Fibroblast of lung (primary cell): ENCODE results near the gene SHC4. TPM values are rescaled to one million over a fixed set of nuclear protein-coding genes. Genes with fewer than 3 reads are reported as not detected.

Source experiments
- DNase-seq, 2 donors: peaks; one replicate each; pipeline versions ENCODE4 v3.0.0 to v3.0.0-alpha.2; 2010; ENCODE audit warnings: low read depth in 2 of 2
- H2AFZ ChIP-seq: 2 replicates; pipeline ENCODE4 v1.5.1; 2012; ENCODE audit warnings: low read length, control low read depth, inconsistent platforms
- H3K27ac ChIP-seq: 2 replicates; pipeline ENCODE4 v1.5.1; 2011; ENCODE audit warnings: low read length, control low read depth; ENCODE audit not compliant: insufficient read depth
- H3K27me3 ChIP-seq: 2 replicates; pipeline ENCODE4 v1.5.1; 2011; ENCODE audit warnings: mild to moderate bottlenecking, low read length; ENCODE audit not compliant: control insufficient read depth, insufficient read depth
- H3K36me3 ChIP-seq: 2 replicates; pipeline ENCODE4 v1.5.1; 2011; ENCODE audit warnings: low read length; ENCODE audit not compliant: control insufficient read depth, insufficient read depth
- H3K4me1 ChIP-seq: 2 replicates; pipeline ENCODE4 v1.5.1; 2011; ENCODE audit warnings: low read length; ENCODE audit not compliant: control insufficient read depth, insufficient read depth; ENCODE audit errors: extremely low read depth
- H3K4me2 ChIP-seq: 2 replicates; pipeline ENCODE4 v1.5.1; 2011; ENCODE audit warnings: low read length, control low read depth; ENCODE audit not compliant: insufficient read depth; ENCODE audit errors: extremely low read depth
- H3K4me3 ChIP-seq, 4 experiments: fragments of 200-600 bp in 1 of 4; sonication (generic) in 1 of 4; replicated peaks in 1 of 4; 2 replicates each; pipeline ENCODE4 v1.5.1; 2011 to 2016; ENCODE audit warnings: low read length in 4 of 4, low read depth in 3 of 4, mild to moderate bottlenecking in 3 of 4, control low read depth in 2 of 4, inconsistent platforms in 1 of 4, mixed read lengths in 1 of 4; ENCODE audit not compliant: insufficient read depth in 1 of 4; ENCODE audit errors: control extremely low read depth in 1 of 4
- H3K79me2 ChIP-seq: 2 replicates; pipeline ENCODE4 v1.5.1; 2012; ENCODE audit warnings: mild to moderate bottlenecking, low read length, inconsistent platforms; ENCODE audit not compliant: control insufficient read depth, insufficient read depth
- H3K9ac ChIP-seq: 2 replicates; pipeline ENCODE4 v1.5.1; 2011; ENCODE audit warnings: mild to moderate bottlenecking, low read length, control low read depth; ENCODE audit not compliant: insufficient read depth
- H3K9me3 ChIP-seq: 2 replicates; pipeline ENCODE4 v1.5.1; 2012; ENCODE audit warnings: low read depth, low read length; ENCODE audit not compliant: control insufficient read depth, insufficient read depth
- H4K20me1 ChIP-seq: 2 replicates; pipeline ENCODE4 v1.5.1; 2011; ENCODE audit warnings: low read length; ENCODE audit not compliant: control insufficient read depth, insufficient read depth; ENCODE audit errors: extremely low read depth
- CTCF ChIP-seq, 2 donors: IDR thresholded peaks in 1 of 2; conservative IDR thresholded peaks in 1 of 2; 1 replicate in 1 of 2; 2 replicates in 1 of 2; pipeline ENCODE4 v1.5.1; 2011 to 2012; ENCODE audit warnings: low read length in 2 of 2, control low read depth in 1 of 2, inconsistent platforms in 1 of 2, low read depth in 1 of 2, mild to moderate bottlenecking in 1 of 2
- EZH2 ChIP-seq: IDR thresholded peaks from 2 replicates; pipeline ENCODE4 v1.5.1; 2012; ENCODE audit warnings: low read length, control low read depth, mild to moderate bottlenecking; ENCODE audit errors: missing control alignments
- polyA plus RNA-seq, 2 donors: library from polyadenylated mRNA; depleted of rRNA in 1 of 2; stranded (reverse) in 1 of 2; unstranded in 1 of 2; fragments of >200 nt; gene quantifications; 2 replicates each; pipeline ENCODE4 v1.2.1, GENCODE V29; 2011 to 2012; ENCODE audit warnings: missing spikeins in 1 of 2
- total RNA-seq: library from RNA; depleted of rRNA; stranded (reverse); fragments of >200 nt; gene quantifications from 2 replicates; pipeline ENCODE4 v1.2.1, GENCODE V29; 2014

The SHC4 gene
- total and polyA plus RNA-seq, 2 donors (not counting 1 experiment from before 2014, with no cell fraction given) = 0.75 to 1.5 TPM

- H3K36me3 ChIP-seq = peaks cover 7% of the 10 kb centered on the region
- H3K4me1 ChIP-seq = no peaks in the 10 kb centered on the region
- no peak overlapping the region for H3K4me2 ChIP-seq
- TF ChIP-seq EZH2 = no peak
- TF ChIP-seq CTCF (conservative IDR thresholded peaks at IDR 0.05 in 1 of 2, IDR thresholded peaks at IDR 0.05 in 1 of 2; ENCODE audit: low read depth in 1 of 2, low read length in 2 of 2) = no peak
- DNase-seq = no peak
- no peak overlapping the region for H2AFZ ChIP-seq
- no peak overlapping the region for H3K27ac ChIP-seq
- H3K9me3 ChIP-seq = no peaks in the 10 kb centered on the region
- H3K9ac ChIP-seq = no peak overlapping the region
- H3K27me3 ChIP-seq = no peaks in the 10 kb centered on the region
- no peaks in the 10 kb centered on the region for H3K79me2 ChIP-seq
- H4K20me1 ChIP-seq = no peaks in the 10 kb centered on the region
- H3K4me3 ChIP-seq = no peak overlapping the region
These were observed 29.7 kb upstream of the SHC4 start for GRCh38 chr15:48993380-48993779.

- H3K36me3 ChIP-seq = peaks cover 7% of the 10 kb centered on the region
- no peak for DNase-seq
- H3K27me3 ChIP-seq = no peaks in the 10 kb centered on the region
- no peak overlapping the region for H3K9ac ChIP-seq
- H2AFZ ChIP-seq = no peak overlapping the region
- H3K4me2 ChIP-seq = no peak overlapping the region
- no peak for TF ChIP-seq EZH2
- no peak for TF ChIP-seq CTCF (conservative IDR thresholded peaks at IDR 0.05 in 1 of 2, IDR thresholded peaks at IDR 0.05 in 1 of 2; ENCODE audit: low read depth in 1 of 2, low read length in 2 of 2)
- no peaks in the 10 kb centered on the region for H3K9me3 ChIP-seq
- H3K4me1 ChIP-seq = no peaks in the 10 kb centered on the region
- H4K20me1 ChIP-seq = no peaks in the 10 kb centered on the region
- no peak overlapping the region for H3K27ac ChIP-seq
- H3K79me2 ChIP-seq = no peaks in the 10 kb centered on the region
- H3K4me3 ChIP-seq = no peak overlapping the region
These were observed 28.8 kb upstream of the SHC4 start for GRCh38 chr15:48992545-48992944.

- Histone ChIP-seq H4K20me1 (no peaks in the 10 kb centered on the region), H3K4me2 (no peak overlapping the region), H2AFZ (no peak overlapping the region), H3K36me3 (peaks cover 7% of the 10 kb centered on the region), H3K9me3 (no peaks in the 10 kb centered on the region), H3K9ac (no peak overlapping the region), H3K27ac (no peak overlapping the region), H3K4me3 (no peak overlapping the region), H3K4me1 (no peaks in the 10 kb centered on the region), H3K27me3 (no peaks in the 10 kb centered on the region), H3K79me2 (no peaks in the 10 kb centered on the region)
- no peak for DNase-seq
- no peak for TF ChIP-seq CTCF (conservative IDR thresholded peaks at IDR 0.05 in 1 of 2, IDR thresholded peaks at IDR 0.05 in 1 of 2; ENCODE audit: low read depth in 1 of 2, low read length in 2 of 2)
These were observed 28.4 kb upstream of the SHC4 start for GRCh38 chr15:48992096-48992495.
